ENCODE results near the gene PDCL2.
"Not testable (repeated sequence)": the region's sequence is repeated elsewhere in the genome, so short reads cannot be mapped to it uniquely, and the experiment has no call there.

The PDCL2 gene

DNA sequence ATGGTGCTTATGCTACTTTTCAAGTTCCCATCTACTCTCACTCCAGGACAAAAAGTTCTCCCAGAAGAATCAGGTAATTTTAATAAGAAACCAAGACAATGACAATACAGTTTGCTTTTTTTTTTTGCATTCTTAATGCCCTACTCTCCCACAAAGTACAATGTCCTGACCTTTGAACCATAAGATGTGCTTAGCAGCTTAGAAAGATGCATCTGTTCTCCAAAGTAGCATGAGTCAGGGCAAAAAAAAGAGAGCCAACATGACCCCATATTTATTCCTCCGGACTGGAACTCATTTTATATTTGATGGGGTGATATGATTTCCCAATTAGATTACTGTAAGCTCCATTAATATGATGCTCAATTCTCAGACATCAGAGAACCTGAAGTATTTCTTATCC, 16.5 kb upstream of the PDCL2 start:
- TF ChIP-seq LEF1 (IDR thresholded peaks at IDR 0.05; ENCODE audit: borderline replicate concordance), result no peak
- POLR2A ChIA-PET, result no interaction called here
- DNase-seq (ENCODE audit: extremely low spot score), result no peak
- CTCF ChIA-PET, result interaction anchor here (0.8 to 1.0 kb wide), 2 partner anchors 14 to 295 kb away, joined by 3 to 5 read pairs; no protein-coding TSS in a partner anchor

DNA sequence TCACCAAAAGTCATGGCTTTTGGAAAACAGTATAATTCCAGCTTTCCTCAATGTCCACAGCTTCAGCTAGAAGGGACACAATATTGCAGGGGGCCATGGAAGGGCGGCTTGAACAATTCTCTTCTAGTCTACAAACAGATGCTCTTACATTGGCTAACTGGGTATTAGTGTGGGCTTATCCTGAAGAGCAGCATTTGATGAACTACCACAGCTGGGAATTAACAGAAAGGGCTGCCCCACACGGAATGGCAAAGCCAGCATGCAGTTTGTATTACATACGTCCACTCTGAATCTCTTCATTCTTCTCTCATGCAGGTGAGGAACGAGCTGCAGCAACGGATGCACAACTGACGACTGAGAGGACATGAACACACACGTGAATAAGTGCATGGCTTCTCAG, 13.0 kb upstream of the PDCL2 start:
- DNase-seq (ENCODE audit: extremely low spot score), result no peak
- TF ChIP-seq CTBP1 (IDR thresholded peaks at IDR 0.05; ENCODE audit: borderline replicate concordance) (no peak), ARNT (IDR thresholded peaks at IDR 0.05) (no peak), TARDBP (IDR thresholded peaks at IDR 0.05) (no peak), NFRKB (IDR thresholded peaks at IDR 0.05) (no peak), ELF4 (IDR thresholded peaks at IDR 0.05) (no peak), FOXK2 (IDR thresholded peaks at IDR 0.05) (no peak), BHLHE40 (IDR thresholded peaks at IDR 0.05; ENCODE audit: borderline replicate concordance) (no peak), ZNF384 (IDR thresholded peaks at IDR 0.05) (no peak), SP1 (IDR thresholded peaks at IDR 0.05) (no peak), L3MBTL2 (conservative IDR thresholded peaks at IDR 0.05) (no peak), HDGF (IDR thresholded peaks at IDR 0.05; ENCODE audit: borderline replicate concordance) (no peak), SUZ12 (IDR thresholded peaks at IDR 0.05) (no peak), LEF1 (IDR thresholded peaks at IDR 0.05; ENCODE audit: borderline replicate concordance) (no peak)
- TF ChIP-seq, protein P1, sequence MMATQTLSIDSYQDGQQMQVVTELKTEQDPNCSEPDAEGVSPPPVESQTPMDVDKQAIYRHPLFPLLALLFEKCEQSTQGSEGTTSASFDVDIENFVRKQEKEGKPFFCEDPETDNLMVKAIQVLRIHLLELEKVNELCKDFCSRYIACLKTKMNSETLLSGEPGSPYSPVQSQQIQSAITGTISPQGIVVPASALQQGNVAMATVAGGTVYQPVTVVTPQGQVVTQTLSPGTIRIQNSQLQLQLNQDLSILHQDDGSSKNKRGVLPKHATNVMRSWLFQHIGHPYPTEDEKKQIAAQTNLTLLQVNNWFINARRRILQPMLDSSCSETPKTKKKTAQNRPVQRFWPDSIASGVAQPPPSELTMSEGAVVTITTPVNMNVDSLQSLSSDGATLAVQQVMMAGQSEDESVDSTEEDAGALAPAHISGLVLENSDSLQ (IDR thresholded peaks at IDR 0.05), result no peak
- POLR2A ChIA-PET, result no interaction called here
- CTCF ChIA-PET, result no interaction called here

DNA sequence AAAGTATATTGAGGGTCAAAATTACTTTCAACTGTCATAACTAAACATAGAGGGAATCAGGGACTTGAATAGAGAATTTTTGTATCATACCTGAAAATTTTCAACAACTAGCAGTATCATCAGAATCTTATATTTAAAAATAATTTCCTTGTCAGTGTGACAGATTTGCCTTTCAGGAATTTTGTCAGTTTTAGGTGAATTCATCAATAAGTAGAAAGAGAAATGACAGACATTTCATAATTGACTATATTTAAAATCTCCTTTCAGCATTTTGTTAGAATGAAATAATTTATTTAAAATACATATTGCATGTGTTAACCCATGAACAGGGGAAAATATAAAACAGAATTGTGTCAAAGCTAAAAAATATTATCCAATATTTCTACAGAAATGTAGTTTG, 8.6 kb upstream of the PDCL2 start:
- DNase-seq (ENCODE audit: extremely low spot score), result no peak
- no peak for TF ChIP-seq BHLHE40 (IDR thresholded peaks at IDR 0.05; ENCODE audit: borderline replicate concordance)
- no peak for TF ChIP-seq SP1 (IDR thresholded peaks at IDR 0.05)
- no peak for TF ChIP-seq ELF4 (IDR thresholded peaks at IDR 0.05)
- no peak for TF ChIP-seq NFRKB (IDR thresholded peaks at IDR 0.05)
- POLR2A ChIA-PET, result no interaction called here
- CTCF ChIA-PET, result no interaction called here

DNA sequence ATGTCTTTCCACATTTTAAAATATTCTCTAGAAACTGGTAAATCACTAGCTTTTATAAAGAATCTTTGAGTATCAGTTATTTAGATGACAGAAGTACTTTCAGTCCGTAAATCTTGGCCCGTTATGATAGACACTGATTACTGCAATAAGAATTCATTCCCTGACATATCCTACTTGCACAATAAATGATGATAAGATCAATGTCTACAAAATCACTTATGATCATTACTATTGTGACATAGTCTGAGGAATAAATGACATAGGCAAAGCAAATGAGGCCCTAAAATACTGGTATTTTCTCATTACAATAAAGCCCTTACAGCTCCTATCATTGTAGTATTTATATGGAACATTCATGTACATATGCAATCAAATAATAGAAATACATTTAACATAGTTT, 6.6 kb upstream of the PDCL2 start:
- TF ChIP-seq ELF4 (IDR thresholded peaks at IDR 0.05) (no peak), ZNF384 (IDR thresholded peaks at IDR 0.05) (no peak), LEF1 (IDR thresholded peaks at IDR 0.05; ENCODE audit: borderline replicate concordance) (no peak), BHLHE40 (IDR thresholded peaks at IDR 0.05; ENCODE audit: borderline replicate concordance) (no peak), SP1 (IDR thresholded peaks at IDR 0.05) (no peak)
- CTCF ChIA-PET, result interaction anchor here (0.5 kb wide), 1 partner anchor 54 kb away, joined by 4 read pairs; no protein-coding TSS in a partner anchor
- no peak for DNase-seq (ENCODE audit: extremely low spot score)
- POLR2A ChIA-PET, result no interaction called here

DNA sequence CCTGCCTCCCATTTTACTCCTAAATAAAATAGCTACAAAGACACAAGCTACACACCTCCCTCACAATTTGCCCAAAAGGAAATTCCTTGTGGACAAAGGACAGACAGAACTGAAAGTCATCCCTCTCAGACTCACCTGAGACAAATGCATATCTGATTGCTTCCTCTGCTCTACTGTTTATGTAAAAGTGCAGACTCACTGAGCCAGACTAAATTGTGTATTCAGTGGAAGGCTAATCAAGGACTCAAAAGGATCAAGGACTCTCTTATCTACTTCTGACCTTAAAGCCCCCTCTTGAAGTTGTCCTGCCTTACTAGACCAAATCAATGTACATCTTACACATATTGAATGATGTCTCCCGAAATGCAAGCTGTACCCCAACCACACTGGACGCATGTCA, 3.9 kb downstream of the PDCL2 start:
- CTCF ChIA-PET, result interaction anchor here (0.5 kb wide), 1 partner anchor 1369 kb away, joined by 3 read pairs; no protein-coding TSS in a partner anchor

DNA sequence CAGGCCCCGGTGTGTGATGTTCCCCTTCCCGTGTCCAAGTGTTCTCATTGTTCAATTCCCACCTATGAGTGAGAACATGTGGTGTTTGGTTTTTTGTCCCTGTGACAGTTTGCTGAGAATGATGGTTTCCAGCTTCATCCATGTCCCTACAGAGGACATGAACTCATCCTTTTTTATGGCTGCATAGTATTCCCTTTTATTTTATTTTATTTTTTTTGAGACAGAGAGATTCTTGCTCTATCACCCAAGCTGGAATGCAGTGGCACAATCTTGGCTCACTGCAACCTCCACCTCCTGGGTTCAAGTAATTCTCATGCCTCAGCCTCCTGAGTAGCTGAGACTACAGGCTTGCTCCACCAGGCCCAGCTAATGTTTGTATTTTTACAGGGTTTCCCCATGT, 9.3 kb downstream of the PDCL2 start:
- CTCF ChIA-PET; POLR2A ChIA-PET; DNase-seq (ENCODE audit: extremely low spot score): not testable (repeated sequence)

More for the DNA sequence above, 3.9 kb downstream of the PDCL2 start:
- TF ChIP-seq NFRKB (IDR thresholded peaks at IDR 0.05), result no peak
- no peak for TF ChIP-seq ZNF384 (IDR thresholded peaks at IDR 0.05)
- TF ChIP-seq HDGF (IDR thresholded peaks at IDR 0.05; ENCODE audit: borderline replicate concordance), result no peak
- TF ChIP-seq ARNT (IDR thresholded peaks at IDR 0.05), result no peak
- no peak for TF ChIP-seq SP1 (IDR thresholded peaks at IDR 0.05)
- no peak for TF ChIP-seq FOXM1 (IDR thresholded peaks at IDR 0.05; ENCODE audit: borderline replicate concordance)
- TF ChIP-seq LEF1 (IDR thresholded peaks at IDR 0.05; ENCODE audit: borderline replicate concordance), result no peak
- no peak for TF ChIP-seq FOXA1 (IDR thresholded peaks at IDR 0.05)
- TF ChIP-seq BHLHE40 (IDR thresholded peaks at IDR 0.05; ENCODE audit: borderline replicate concordance), result no peak
- TF ChIP-seq FOXK2 (IDR thresholded peaks at IDR 0.05), result no peak
- no peak for TF ChIP-seq TARDBP (IDR thresholded peaks at IDR 0.05)
- TF ChIP-seq SUZ12 (IDR thresholded peaks at IDR 0.05), result no peak
- no peak for TF ChIP-seq L3MBTL2 (conservative IDR thresholded peaks at IDR 0.05)
- TF ChIP-seq ELF4 (IDR thresholded peaks at IDR 0.05), result no peak
- TF ChIP-seq, protein P1 (IDR thresholded peaks at IDR 0.05), result no peak
- no peak for TF ChIP-seq CTBP1 (IDR thresholded peaks at IDR 0.05; ENCODE audit: borderline replicate concordance)
- POLR2A ChIA-PET, result no interaction called here
- DNase-seq (ENCODE audit: extremely low spot score), result no peak

DNA sequence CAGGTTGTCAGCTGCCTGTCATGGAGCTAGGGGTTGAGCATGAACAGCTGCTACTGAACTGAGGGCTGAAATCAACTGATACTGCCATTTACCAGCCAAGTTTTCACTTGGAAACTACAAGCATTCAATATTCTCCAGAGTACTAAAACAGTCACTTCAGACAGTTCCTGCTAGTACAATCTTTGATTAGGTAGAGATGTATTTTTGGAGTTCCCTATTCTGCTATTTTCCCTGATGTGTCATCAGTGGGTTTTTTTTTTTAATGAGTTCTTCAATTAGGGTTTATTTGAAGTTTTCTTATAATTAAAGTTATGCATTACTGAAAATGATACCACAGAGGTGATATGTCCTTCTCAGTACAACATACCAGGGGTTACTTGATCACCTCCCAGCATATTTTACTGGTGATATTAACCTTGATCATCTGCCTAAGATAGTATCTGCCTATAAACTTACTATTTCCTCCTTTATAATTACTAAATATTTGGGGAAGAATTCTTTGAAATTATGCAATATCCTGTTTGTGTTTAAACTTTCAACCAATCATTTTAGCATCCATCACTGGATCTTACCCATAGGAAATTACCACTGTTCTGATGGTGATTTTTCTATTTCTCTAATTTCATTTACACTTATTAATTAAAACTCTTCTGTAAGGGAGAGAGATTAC, 13.6 kb downstream of the PDCL2 start:
- no peak for TF ChIP-seq SP1 (IDR thresholded peaks at IDR 0.05)
- TF ChIP-seq TARDBP (IDR thresholded peaks at IDR 0.05), result no peak
- no peak for TF ChIP-seq FOXA1 (IDR thresholded peaks at IDR 0.05)
- TF ChIP-seq ARNT (IDR thresholded peaks at IDR 0.05), result no peak
- TF ChIP-seq NFRKB (IDR thresholded peaks at IDR 0.05), result no peak
- TF ChIP-seq SUZ12 (IDR thresholded peaks at IDR 0.05), result no peak
- TF ChIP-seq BHLHE40 (IDR thresholded peaks at IDR 0.05; ENCODE audit: borderline replicate concordance), result no peak
- no peak for TF ChIP-seq HDGF (IDR thresholded peaks at IDR 0.05; ENCODE audit: borderline replicate concordance)
- DNase-seq (ENCODE audit: extremely low spot score), result no peak
- POLR2A ChIA-PET, result no interaction called here
- CTCF ChIA-PET, result interaction anchor here (0.6 kb wide), 1 partner anchor 845 kb away, joined by 3 read pairs; no protein-coding TSS in a partner anchor

DNA sequence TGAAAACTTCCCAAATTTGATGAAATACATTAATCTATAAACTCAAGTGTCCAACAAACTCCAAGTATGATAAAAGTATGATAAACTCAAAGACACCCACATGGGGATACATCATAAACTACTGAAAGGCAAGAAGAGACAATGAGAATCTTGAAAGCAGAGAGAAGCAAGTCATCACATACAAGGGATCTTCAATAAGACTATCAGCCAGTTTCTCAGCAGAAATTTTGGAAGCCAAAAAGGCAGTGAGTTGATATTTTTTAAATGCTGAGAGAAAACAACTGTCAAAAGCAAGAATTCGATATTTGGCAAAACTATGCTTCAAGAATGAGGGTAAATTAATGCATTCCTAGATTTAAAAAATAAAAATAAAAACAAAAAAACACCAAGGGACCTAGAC, 16.5 kb downstream of the PDCL2 start:
- TF ChIP-seq L3MBTL2 (conservative IDR thresholded peaks at IDR 0.05), result no peak
- no peak for TF ChIP-seq ARNT (IDR thresholded peaks at IDR 0.05)
- TF ChIP-seq, protein P1 (IDR thresholded peaks at IDR 0.05), result no peak
- TF ChIP-seq SP1 (IDR thresholded peaks at IDR 0.05), result no peak
- TF ChIP-seq ELF4 (IDR thresholded peaks at IDR 0.05), result no peak
- no peak for TF ChIP-seq FOXA1 (IDR thresholded peaks at IDR 0.05)
- TF ChIP-seq TARDBP (IDR thresholded peaks at IDR 0.05), result no peak
- no peak for TF ChIP-seq ZNF384 (IDR thresholded peaks at IDR 0.05)
- TF ChIP-seq LEF1 (IDR thresholded peaks at IDR 0.05; ENCODE audit: borderline replicate concordance), result no peak
- TF ChIP-seq HDGF (IDR thresholded peaks at IDR 0.05; ENCODE audit: borderline replicate concordance), result no peak
- TF ChIP-seq SUZ12 (IDR thresholded peaks at IDR 0.05), result no peak
- no peak for TF ChIP-seq CTBP1 (IDR thresholded peaks at IDR 0.05; ENCODE audit: borderline replicate concordance)
- TF ChIP-seq FOXK2 (IDR thresholded peaks at IDR 0.05), result no peak
- TF ChIP-seq NFRKB (IDR thresholded peaks at IDR 0.05), result no peak
- TF ChIP-seq FOXM1 (IDR thresholded peaks at IDR 0.05; ENCODE audit: borderline replicate concordance), result no peak
- ChIA-PET POLR2A (no interaction called here), CTCF (no interaction called here)
- no peak for DNase-seq (ENCODE audit: extremely low spot score)
